Left forelimb (tissue), 1 donor: ENCODE results near the gene WDFY2.
"Not testable (repeated sequence)": the region's sequence is repeated elsewhere in the genome, so short reads cannot be mapped to it uniquely, and the experiment has no call there.

Experiments
- DNase-seq: peaks from one replicate; pipeline ENCODE4 v3.0.0-alpha.2; 2018; ENCODE audit warnings: low spot score

Gene WDFY2

GRCh38 chr13:51632591-51633362, 48.5 kb downstream of the WDFY2 start:
- no peak for DNase-seq

GRCh38 chr13:51635137-51635878, 51.0 kb downstream of the WDFY2 start:
- DNase-seq, result no peak

- DNase-seq, result no peak
Observed at GRCh38 chr13:51636349-51636890, 52.2 kb downstream of the WDFY2 start.

GRCh38 chr13:51637852-51638215, 53.6 kb downstream of the WDFY2 start:
- DNase-seq, result no peak

GRCh38 chr13:51638216-51638871, 54.1 kb downstream of the WDFY2 start:
- DNase-seq, result no peak

- DNase-seq, result no peak
Observed at GRCh38 chr13:51639171-51639570, 54.9 kb downstream of the WDFY2 start.

GRCh38 chr13:51640696-51641095, 56.4 kb downstream of the WDFY2 start:
- DNase-seq, result not testable (repeated sequence)

- no peak for DNase-seq
Observed at GRCh38 chr13:51643105-51643881, 59.0 kb downstream of the WDFY2 start.

- no peak for DNase-seq
Observed at GRCh38 chr13:51643882-51644281, 59.6 kb downstream of the WDFY2 start.

GRCh38 chr13:51644654-51645053, 60.4 kb downstream of the WDFY2 start:
- DNase-seq, result no peak

GRCh38 chr13:51645154-51645650, 60.9 kb downstream of the WDFY2 start:
- DNase-seq, result no peak

- DNase-seq, result no peak
Observed at GRCh38 chr13:51645761-51646670, 61.8 kb downstream of the WDFY2 start.

- DNase-seq, result no peak
Observed at GRCh38 chr13:51647067-51647466, 62.8 kb downstream of the WDFY2 start.

- DNase-seq, result not testable (repeated sequence)
Observed at GRCh38 chr13:51652193-51652592, 67.9 kb downstream of the WDFY2 start.

GRCh38 chr13:51659276-51660127, 75.2 kb downstream of the WDFY2 start:
- DNase-seq, result no peak

- DNase-seq, result no peak
Observed at GRCh38 chr13:51660813-51661212, 76.6 kb downstream of the WDFY2 start.

GRCh38 chr13:51663973-51664957, 80.0 kb downstream of the WDFY2 start:
- no peak for DNase-seq

- DNase-seq, result no peak
Observed at GRCh38 chr13:51665456-51665855, 81.2 kb downstream of the WDFY2 start.
